Measurements from ENCODE around the gene MINDY1.

MINDY1 gene

GRCh38 chr1:150965605-150966004, 41.1 kb downstream of the MINDY1 start:
- DNase-seq (ENCODE audit: low spot score) = no peak

- no peak for DNase-seq (ENCODE audit: low spot score)
These were observed 42.6 kb downstream of the MINDY1 start for GRCh38 chr1:150964164-150964489.

GRCh38 chr1:150963321-150964163, 43.2 kb downstream of the MINDY1 start:
- DNase-seq (ENCODE audit: low spot score) = no peak

GRCh38 chr1:150961756-150962155, 44.9 kb downstream of the MINDY1 start:
- no peak for DNase-seq (ENCODE audit: low spot score)

GRCh38 chr1:150960646-150961045, 46.1 kb downstream of the MINDY1 start:
- DNase-seq (ENCODE audit: low spot score) = no peak

GRCh38 chr1:150957666-150958065, 49.0 kb downstream of the MINDY1 start:
- DNase-seq (ENCODE audit: low spot score) = no peak

GRCh38 chr1:150955280-150955679, 51.4 kb downstream of the MINDY1 start:
- DNase-seq (ENCODE audit: low spot score) = no peak

- no peak for DNase-seq (ENCODE audit: low spot score)
These were observed 52.0 kb downstream of the MINDY1 start for GRCh38 chr1:150954708-150955107.

All from germinal center (tissue), 1 donor.